ENCODE results near the gene EML6. TPM values are rescaled to one million over a fixed set of nuclear protein-coding genes. Genes with fewer than 3 reads are reported as not detected.
"Not testable (repeated sequence)": the region's sequence is repeated elsewhere in the genome, so short reads cannot be mapped to it uniquely, and the experiment has no call there.

Gene EML6
- total RNA-seq, 1 donor from 2014 or later, result 0.63 TPM

- no peaks in the 10 kb centered on the region for H3K27me3 ChIP-seq (ENCODE audit: control insufficient read depth, insufficient read depth, low read length)
- no peak for DNase-seq (ENCODE audit: low read depth)
- H3K36me3 ChIP-seq (ENCODE audit: control insufficient read depth, insufficient read depth, low read length), result no peaks in the 10 kb centered on the region
- no peak for TF ChIP-seq CTCF (IDR thresholded peaks at IDR 0.05; ENCODE audit: insufficient read depth, low read length, poor library complexity, severe bottlenecking)
- H3K4me3 ChIP-seq (ENCODE audit: low read depth, low read length), result no peak overlapping the region
Observed at GRCh38 chr2:54983345-54984220, 260.1 kb downstream of the EML6 start.

- Histone ChIP-seq H3K27me3 (ENCODE audit: control insufficient read depth, insufficient read depth, low read length) (no peaks in the 10 kb centered on the region), H3K4me3 (ENCODE audit: low read depth, low read length) (no peak overlapping the region), H3K36me3 (ENCODE audit: control insufficient read depth, insufficient read depth, low read length) (no peaks in the 10 kb centered on the region)
- no peak for TF ChIP-seq CTCF (IDR thresholded peaks at IDR 0.05; ENCODE audit: insufficient read depth, low read length, poor library complexity, severe bottlenecking)
- no peak for DNase-seq (ENCODE audit: low read depth)
Observed at GRCh38 chr2:54984476-54984875, 261.0 kb downstream of the EML6 start.

- no peak for TF ChIP-seq CTCF (IDR thresholded peaks at IDR 0.05; ENCODE audit: insufficient read depth, low read length, poor library complexity, severe bottlenecking)
Observed at GRCh38 chr2:54986264-54986663, 262.8 kb downstream of the EML6 start.

GRCh38 chr2:54988612-54989011, 265.1 kb downstream of the EML6 start:
- no peak overlapping the region for H3K4me3 ChIP-seq (ENCODE audit: low read depth, low read length)
- no peaks in the 10 kb centered on the region for H3K27me3 ChIP-seq (ENCODE audit: control insufficient read depth, insufficient read depth, low read length)
- no peak for TF ChIP-seq CTCF (IDR thresholded peaks at IDR 0.05; ENCODE audit: insufficient read depth, low read length, poor library complexity, severe bottlenecking)
- H3K36me3 ChIP-seq (ENCODE audit: control insufficient read depth, insufficient read depth, low read length), result no peaks in the 10 kb centered on the region
- no peak for DNase-seq (ENCODE audit: low read depth)

More at GRCh38 chr2:54986264-54986663, 262.8 kb downstream of the EML6 start:
- H3K36me3 ChIP-seq (ENCODE audit: control insufficient read depth, insufficient read depth, low read length), result no peaks in the 10 kb centered on the region
- no peaks in the 10 kb centered on the region for H3K27me3 ChIP-seq (ENCODE audit: control insufficient read depth, insufficient read depth, low read length)
- DNase-seq (ENCODE audit: low read depth), result no peak
- no peak overlapping the region for H3K4me3 ChIP-seq (ENCODE audit: low read depth, low read length)

GRCh38 chr2:54990694-54991093, 267.2 kb downstream of the EML6 start:
- H3K36me3 ChIP-seq (ENCODE audit: control insufficient read depth, insufficient read depth, low read length); DNase-seq (ENCODE audit: low read depth); H3K27me3 ChIP-seq (ENCODE audit: control insufficient read depth, insufficient read depth, low read length); H3K4me3 ChIP-seq (ENCODE audit: low read depth, low read length): not testable (repeated sequence)

- TF ChIP-seq CTCF (IDR thresholded peaks at IDR 0.05; ENCODE audit: insufficient read depth, low read length, poor library complexity, severe bottlenecking), result no peak
- H3K4me3 ChIP-seq (ENCODE audit: low read depth, low read length), result no peak overlapping the region
- no peaks in the 10 kb centered on the region for H3K27me3 ChIP-seq (ENCODE audit: control insufficient read depth, insufficient read depth, low read length)
- no peaks in the 10 kb centered on the region for H3K36me3 ChIP-seq (ENCODE audit: control insufficient read depth, insufficient read depth, low read length)
- no peak for DNase-seq (ENCODE audit: low read depth)
Observed at GRCh38 chr2:54995553-54995952, 272.1 kb downstream of the EML6 start.

All from kidney epithelial cell (primary cell).